ENCODE measurements around the gene ASCC1.

ASCC1 gene

GRCh38 chr10:72062832-72063702 is 153.0 kb downstream of the ASCC1 start:
- no peak for DNase-seq

- DNase-seq, result no peak
Measured at GRCh38 chr10:72062382-72062781, 153.7 kb downstream of the ASCC1 start.

DNA sequence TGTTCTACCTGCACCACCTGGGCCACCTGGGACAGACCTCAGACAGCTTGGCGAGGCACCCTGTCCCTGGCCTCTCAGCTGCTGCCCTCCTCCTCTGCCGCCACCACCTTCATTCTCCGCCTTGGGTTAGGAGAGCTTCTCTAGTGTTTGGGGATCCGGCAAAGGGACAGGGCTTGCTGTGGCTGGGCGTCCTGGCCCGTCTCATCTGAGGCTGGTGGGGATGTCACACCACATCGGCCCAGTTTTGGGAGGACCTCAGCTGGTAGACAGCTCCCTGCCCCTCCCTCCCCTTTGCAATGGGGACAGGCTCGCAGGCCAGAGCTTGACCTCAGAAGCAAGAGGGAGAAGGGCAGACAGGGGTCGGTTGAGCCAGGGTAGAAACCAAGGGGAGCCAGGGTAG is 154.1 kb downstream of the ASCC1 start:
- DNase-seq, result no peak

DNA sequence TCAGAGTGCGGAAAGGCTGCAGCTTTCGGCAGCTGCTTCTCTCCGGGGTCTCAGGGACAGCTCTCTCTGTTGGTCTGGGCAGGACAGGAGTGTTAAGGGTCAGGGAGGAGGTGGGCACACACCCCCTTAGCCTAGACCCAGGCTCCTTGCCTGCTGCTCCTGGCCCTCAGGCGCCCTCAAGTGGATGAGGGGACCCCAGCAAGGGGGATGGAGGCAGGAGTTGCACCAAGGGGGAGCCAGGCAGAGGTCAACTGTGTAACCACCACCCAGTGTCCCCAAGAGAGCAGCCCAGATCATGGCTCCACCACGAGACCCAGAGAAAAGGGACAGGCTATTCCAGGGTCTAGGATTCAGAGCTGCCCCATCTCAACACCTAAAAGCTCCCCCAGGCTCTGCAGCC is 154.6 kb downstream of the ASCC1 start:
- DNase-seq, result no peak

- no peak for DNase-seq
Measured at GRCh38 chr10:72059843-72060822, 155.9 kb downstream of the ASCC1 start.

- no peak for DNase-seq
Measured at GRCh38 chr10:72058989-72059842, 156.9 kb downstream of the ASCC1 start.

DNA sequence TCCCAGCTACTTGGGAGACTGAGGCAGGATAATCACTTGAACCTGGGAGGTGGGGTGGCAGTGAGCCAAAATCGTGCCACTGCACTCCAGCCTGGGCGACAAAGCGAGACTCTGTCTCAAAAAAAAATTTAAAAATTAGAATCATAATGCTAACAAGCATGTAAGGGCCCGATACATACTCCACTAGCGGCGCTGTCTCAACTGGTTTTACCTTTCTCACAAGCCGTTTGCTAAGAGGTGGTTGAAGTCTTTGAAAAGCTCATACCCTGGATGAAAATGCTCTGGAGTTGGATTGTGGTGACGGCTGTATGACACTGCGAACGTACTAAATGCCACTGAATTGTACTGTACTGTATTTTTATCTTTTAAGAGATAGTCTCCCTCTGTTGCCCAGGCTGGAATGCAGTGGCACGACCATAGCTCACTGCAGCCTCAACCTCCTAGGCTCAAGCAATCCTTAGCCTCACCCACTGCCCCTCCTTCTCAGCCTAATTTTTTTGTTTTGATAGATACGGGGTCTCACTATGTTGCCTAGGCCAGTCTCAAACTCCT is 157.7 kb downstream of the ASCC1 start:
- DNase-seq, result no peak

DNA sequence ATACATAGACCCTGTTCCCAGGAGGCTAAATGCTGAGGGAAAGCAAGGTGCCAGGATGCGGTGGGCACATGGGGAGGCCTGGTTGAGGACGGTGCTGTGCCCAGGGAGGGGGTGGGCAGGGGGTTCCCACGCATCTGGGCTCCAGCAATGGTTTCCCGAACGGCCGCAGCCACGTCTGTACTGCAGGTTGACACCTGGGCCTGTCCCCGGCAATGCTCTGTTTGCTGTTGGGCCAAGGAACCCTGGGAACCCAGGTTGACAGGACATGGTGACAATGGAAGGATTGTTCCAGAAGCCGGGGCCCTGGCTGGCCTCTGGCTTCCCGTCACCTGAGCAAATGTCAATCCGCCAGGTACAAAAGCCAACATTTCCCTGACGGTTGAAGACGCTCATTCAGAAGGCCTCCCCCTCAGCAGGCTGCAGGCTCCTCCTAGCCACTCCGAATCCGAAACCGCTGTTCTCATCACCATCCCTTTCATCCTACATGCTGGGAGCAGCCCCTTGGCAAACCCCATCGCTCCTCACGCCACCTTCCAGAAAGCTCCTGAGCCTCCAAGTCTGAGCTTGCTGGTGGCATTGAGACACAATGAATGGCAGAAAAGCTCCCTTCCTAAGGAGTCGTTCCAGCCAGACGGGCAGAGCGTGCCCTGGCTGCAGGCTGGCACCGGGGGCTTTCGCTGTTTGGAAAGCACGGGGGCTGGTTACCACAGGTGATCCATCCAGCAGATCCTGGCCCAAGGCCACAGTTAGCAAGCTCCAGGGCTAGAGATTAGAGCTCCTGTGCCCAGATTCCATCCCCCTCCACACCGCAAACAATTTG is 158.9 kb downstream of the ASCC1 start:
- no peak for DNase-seq

- DNase-seq, result no peak
Measured at GRCh38 chr10:72056113-72056512, 160.0 kb downstream of the ASCC1 start.

DNA sequence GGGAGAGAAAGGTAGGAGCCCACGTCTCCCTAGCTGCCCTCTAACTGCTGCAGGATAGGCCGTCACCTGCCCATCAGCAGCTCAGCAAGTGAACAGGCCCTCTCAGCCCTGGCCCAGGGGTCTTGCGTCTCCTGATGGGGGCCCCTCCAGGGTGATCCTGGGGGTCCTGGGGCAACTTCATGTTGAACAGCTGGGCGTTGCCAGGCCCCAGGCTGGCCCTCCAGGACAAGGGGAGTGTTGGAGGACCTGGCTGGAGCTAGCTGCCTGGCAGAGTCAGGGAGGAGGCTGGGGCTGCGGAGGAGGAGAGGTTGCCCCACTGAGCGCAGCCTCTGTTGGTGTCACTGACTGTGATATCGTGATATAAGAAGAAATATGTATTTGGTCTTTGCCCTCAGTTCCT is 162.4 kb downstream of the ASCC1 start:
- no peak for DNase-seq

DNA sequence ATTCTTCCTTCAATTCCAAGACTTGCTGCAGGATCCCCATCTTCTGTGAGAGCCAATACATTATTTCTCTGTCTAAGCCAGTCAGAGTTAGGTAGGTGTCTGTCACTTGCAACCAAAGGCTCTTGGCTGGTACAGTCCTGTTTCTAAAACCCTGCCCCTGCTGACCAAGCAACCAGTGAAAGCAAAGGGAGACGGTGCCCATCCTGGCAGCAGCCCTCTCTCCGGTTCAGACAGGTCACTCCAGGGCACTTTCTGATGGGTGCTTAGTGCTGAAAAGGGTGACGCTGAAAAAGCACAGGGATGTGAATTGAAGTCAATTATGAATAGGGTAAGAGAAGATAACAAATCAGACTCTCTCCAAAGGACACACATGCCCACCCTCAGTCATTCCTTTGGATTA is 165.2 kb downstream of the ASCC1 start:
- DNase-seq, result no peak

DNA sequence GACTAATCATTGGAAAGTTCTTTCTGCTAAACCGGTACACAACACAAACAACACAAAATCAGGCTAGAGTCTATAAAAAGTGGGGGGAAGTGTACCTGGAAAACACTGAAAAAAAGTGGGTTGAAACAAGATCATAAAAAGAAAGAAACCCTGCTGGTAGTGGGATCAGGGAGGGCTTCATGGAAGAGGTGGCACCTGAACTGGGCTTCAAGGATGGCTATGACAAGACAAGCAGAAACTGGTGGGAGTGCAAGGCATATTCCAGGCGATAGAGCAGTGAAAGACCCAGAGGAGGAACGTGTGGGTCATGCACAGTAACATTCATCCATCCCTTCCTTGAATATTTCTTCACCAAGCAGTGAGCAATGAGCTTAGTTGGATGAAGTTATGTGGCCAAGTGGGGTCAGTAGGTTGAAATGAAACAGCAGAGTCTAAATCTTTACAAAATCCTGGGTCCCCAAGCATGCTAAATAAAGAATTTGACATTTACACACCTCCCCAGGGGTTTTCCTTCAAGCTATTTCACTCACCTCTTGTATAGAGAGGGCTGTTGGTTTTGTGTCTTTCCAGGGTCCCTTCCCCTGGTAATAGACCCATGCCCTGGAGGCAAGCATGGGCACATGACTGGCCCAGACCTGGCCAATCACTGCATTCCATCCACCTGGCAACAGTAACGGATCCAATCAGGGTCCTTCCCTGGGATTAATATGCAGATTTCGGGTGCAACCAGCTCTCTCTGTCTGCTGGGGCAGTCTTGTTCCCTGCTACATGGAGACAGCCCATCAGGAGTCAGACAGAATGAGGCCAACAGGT is 165.9 kb downstream of the ASCC1 start:
- no peak for DNase-seq

- no peak for DNase-seq
Measured at GRCh38 chr10:72049472-72049871, 166.6 kb downstream of the ASCC1 start.

DNA sequence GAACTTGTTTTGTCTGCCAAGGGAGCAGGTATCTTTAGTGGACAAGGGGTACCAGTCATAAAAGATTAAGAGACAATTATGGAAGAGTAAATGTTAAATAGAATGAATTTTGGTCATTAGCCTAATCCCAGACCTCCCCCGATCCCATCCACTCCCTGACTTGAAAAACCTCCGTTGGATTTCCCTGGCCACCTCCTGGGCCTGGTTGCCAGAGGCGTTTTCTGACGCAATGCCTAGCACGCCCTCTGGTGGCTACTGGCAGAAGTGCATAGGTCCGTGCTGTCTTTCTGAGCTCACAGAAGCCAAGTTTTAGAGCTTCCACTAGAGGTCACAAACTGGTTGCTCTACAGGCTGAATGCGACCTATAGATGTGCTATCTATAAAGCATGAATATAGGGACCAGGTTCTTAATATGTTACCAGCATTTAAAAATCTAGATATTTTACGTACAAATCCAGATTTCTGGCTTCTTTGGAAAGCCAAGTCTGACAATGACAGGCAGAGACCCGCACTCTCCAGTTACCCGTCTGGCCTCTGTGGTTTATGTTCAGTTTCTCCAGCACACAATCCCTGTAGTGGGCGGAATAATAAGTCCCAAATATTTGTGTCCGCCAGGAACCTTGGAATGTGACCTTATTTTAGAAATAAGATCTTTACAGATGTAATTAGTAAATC is 167.5 kb downstream of the ASCC1 start:
- peak; percentile 87 to 90 for DNase-seq
